CD8-positive, alpha-beta memory T cell (primary cell): ENCODE data around the gene AP2A2. TPM values are rescaled to one million over a fixed set of nuclear protein-coding genes. Genes with fewer than 3 reads are reported as not detected.

Source experiments
- CTCF ChIA-PET: fragments of 350-600 bp; sonication (Branson Sonifier 250); formaldehyde crosslinking; loops from one replicate; lab custom pipeline; 2021; ENCODE audit warnings: antibody characterized with exemption; lab: Charles Lee
- POLR2A ChIA-PET: fragments of 350-600 bp; sonication (Branson Sonifier 250); formaldehyde crosslinking; loops from one replicate; lab custom pipeline; 2021; ENCODE audit warnings: antibody characterized with exemption; lab: Charles Lee
- DNase-seq, 5 donors: peaks; one replicate each; pipeline versions ENCODE4 v3.0.0 to v3.0.0-alpha.2; 2020 to 2022; ENCODE audit warnings: mixed read lengths in 1 of 5
- H3K27ac ChIP-seq: one replicate; pipeline ENCODE4 v1.7.0; 2013; ENCODE audit warnings: low read depth, mild to moderate bottlenecking, low read length, moderate library complexity
- H3K27me3 ChIP-seq: 2 replicates; pipeline ENCODE4 v1.7.0; 2013; ENCODE audit warnings: low read length, mild to moderate bottlenecking; ENCODE audit not compliant: insufficient read depth, poor library complexity, severe bottlenecking
- H3K36me3 ChIP-seq: 2 replicates; pipeline ENCODE4 v1.7.0; 2013; ENCODE audit warnings: mild to moderate bottlenecking, low read length, moderate library complexity; ENCODE audit not compliant: insufficient read depth
- H3K4me1 ChIP-seq: 2 replicates; pipeline ENCODE4 v1.7.0; 2013; ENCODE audit warnings: mild to moderate bottlenecking, low read length, moderate library complexity; ENCODE audit not compliant: insufficient read depth
- H3K4me3 ChIP-seq: 2 replicates; pipeline ENCODE4 v1.7.0; 2013; ENCODE audit warnings: mild to moderate bottlenecking, low read length
- H3K9me3 ChIP-seq: 2 replicates; pipeline ENCODE4 v1.7.0; 2013; ENCODE audit warnings: mild to moderate bottlenecking, low read length
- H3K27ac Mint-ChIP-seq, 8 donors: one replicate each; pipeline ENCODE4 v1.8.0; 2020 to 2021; ENCODE audit warnings: mixed read lengths in 8 of 8, mild to moderate bottlenecking in 6 of 8, inconsistent platforms in 3 of 8, moderate library complexity in 3 of 8
- H3K27me3 Mint-ChIP-seq, 2 donors: one replicate each; pipeline ENCODE4 v1.8.0; 2020 to 2021; ENCODE audit warnings: mixed read lengths in 2 of 2, mild to moderate bottlenecking in 1 of 2, moderate library complexity in 1 of 2
- H3K36me3 Mint-ChIP-seq, 3 donors: one replicate each; pipeline ENCODE4 v1.8.0; 2020 to 2021; ENCODE audit warnings: mixed read lengths in 3 of 3, inconsistent platforms in 1 of 3, mild to moderate bottlenecking in 1 of 3
- H3K4me1 Mint-ChIP-seq, 3 donors: one replicate each; pipeline ENCODE4 v1.8.0; 2020 to 2021; ENCODE audit warnings: mixed read lengths in 3 of 3, inconsistent platforms in 1 of 3, mild to moderate bottlenecking in 1 of 3
- H3K4me3 Mint-ChIP-seq, 7 donors: one replicate each; pipeline ENCODE4 v1.8.0; 2020 to 2021; ENCODE audit warnings: mixed read lengths in 7 of 7, mild to moderate bottlenecking in 6 of 7, moderate library complexity in 4 of 7, inconsistent platforms in 2 of 7
- H3K9me3 Mint-ChIP-seq, 5 donors: one replicate each; pipeline ENCODE4 v1.8.0; 2020 to 2022; ENCODE audit warnings: mixed read lengths in 5 of 5, mild to moderate bottlenecking in 3 of 5, moderate library complexity in 2 of 5, inconsistent platforms in 1 of 5
- polyA plus RNA-seq: library from polyadenylated mRNA; unstranded; fragments of 300-500 nt; fragmentation: Illumina TruSeq; gene quantifications from one replicate; pipeline ENCODE4 v1.2.3, GENCODE V29; 2021
- total RNA-seq, 2 experiments: library from RNA; stranded (reverse); gene quantifications; one replicate each; pipeline ENCODE4 v1.2.3, GENCODE V29; 2021

AP2A2 gene
- total and polyA plus RNA-seq, 3 experiments from 2014 or later: 13.9 to 42.8 (median 38.8) TPM

GRCh38 chr11:1030086-1030485, 104.4 kb downstream of the AP2A2 start:
- Mint-ChIP-seq H3K27ac (no peak overlapping the region), H3K9me3 (no peaks in the 10 kb centered on the region), H3K4me1 (no peaks in the 10 kb centered on the region), H3K27me3 (no peaks in the 10 kb centered on the region), H3K36me3 (no peaks in the 10 kb centered on the region), H3K4me3 (no peak overlapping the region)
- Histone ChIP-seq H3K27me3 (no peaks in the 10 kb centered on the region), H3K27ac (no peak overlapping the region), H3K4me3 (no peak overlapping the region), H3K9me3 (no peaks in the 10 kb centered on the region), H3K36me3 (no peaks in the 10 kb centered on the region), H3K4me1 (no peaks in the 10 kb centered on the region)
- DNase-seq: no peak
- CTCF ChIA-PET: no interaction called here
- POLR2A ChIA-PET: no interaction called here

- DNase-seq: no peak
- H3K9me3 ChIP-seq: no peaks in the 10 kb centered on the region
- Mint-ChIP-seq H3K4me3 (no peak overlapping the region), H3K27ac (no peak overlapping the region), H3K27me3 (no peaks in the 10 kb centered on the region), H3K9me3 (no peaks in the 10 kb centered on the region), H3K4me1 (no peaks in the 10 kb centered on the region), H3K36me3 (no peaks in the 10 kb centered on the region)
- H3K36me3 ChIP-seq: no peaks in the 10 kb centered on the region
- no peak overlapping the region for H3K4me3 ChIP-seq
- H3K4me1 ChIP-seq: no peaks in the 10 kb centered on the region
- ChIA-PET POLR2A (no interaction called here), CTCF (no interaction called here)
- no peaks in the 10 kb centered on the region for H3K27me3 ChIP-seq
- no peak overlapping the region for H3K27ac ChIP-seq
These were observed 104.9 kb downstream of the AP2A2 start for GRCh38 chr11:1030556-1030955.

GRCh38 chr11:1031121-1031899, 105.6 kb downstream of the AP2A2 start:
- DNase-seq: no peak
- Histone ChIP-seq H3K4me3 (no peak overlapping the region), H3K4me1 (no peaks in the 10 kb centered on the region), H3K27me3 (no peaks in the 10 kb centered on the region), H3K36me3 (no peaks in the 10 kb centered on the region), H3K27ac (no peak overlapping the region), H3K9me3 (no peaks in the 10 kb centered on the region)
- H3K27ac Mint-ChIP-seq: no peak overlapping the region
- H3K4me3 Mint-ChIP-seq: no peak overlapping the region
- ChIA-PET POLR2A (no interaction called here), CTCF (interaction anchor here (0.5 kb wide), 1 partner anchor 49 kb away, joined by 4 read pairs; no protein-coding TSS in a partner anchor)
- no peaks in the 10 kb centered on the region for H3K36me3 Mint-ChIP-seq
- no peaks in the 10 kb centered on the region for H3K27me3 Mint-ChIP-seq
- no peaks in the 10 kb centered on the region for H3K9me3 Mint-ChIP-seq
- no peaks in the 10 kb centered on the region for H3K4me1 Mint-ChIP-seq

- Histone ChIP-seq H3K36me3 (no peaks in the 10 kb centered on the region), H3K4me1 (no peaks in the 10 kb centered on the region), H3K27me3 (no peaks in the 10 kb centered on the region), H3K27ac (no peak overlapping the region), H3K9me3 (no peaks in the 10 kb centered on the region), H3K4me3 (no peak overlapping the region)
- no peak for DNase-seq
- ChIA-PET POLR2A (no interaction called here), CTCF (interaction anchor here (0.5 kb wide), 1 partner anchor 50 kb away, joined by 4 read pairs; no protein-coding TSS in a partner anchor)
- Mint-ChIP-seq H3K4me1 (no peaks in the 10 kb centered on the region), H3K4me3 (no peak overlapping the region), H3K27ac (peak overlapping the region in 3 of 8 donors; percentile 11 to 71 (median 27)), H3K27me3 (no peaks in the 10 kb centered on the region), H3K36me3 (no peaks in the 10 kb centered on the region), H3K9me3 (no peaks in the 10 kb centered on the region)
These were observed 106.7 kb downstream of the AP2A2 start for GRCh38 chr11:1032310-1032891.

GRCh38 chr11:1033016-1033798, 107.5 kb downstream of the AP2A2 start:
- Histone ChIP-seq H3K27me3 (no peaks in the 10 kb centered on the region), H3K4me3 (no peak overlapping the region), H3K4me1 (no peaks in the 10 kb centered on the region), H3K9me3 (no peaks in the 10 kb centered on the region), H3K27ac (no peak overlapping the region), H3K36me3 (no peaks in the 10 kb centered on the region)
- H3K27me3 Mint-ChIP-seq: no peaks in the 10 kb centered on the region
- no peak overlapping the region for H3K27ac Mint-ChIP-seq
- no peak for DNase-seq
- ChIA-PET CTCF (no interaction called here), POLR2A (no interaction called here)
- no peaks in the 10 kb centered on the region for H3K9me3 Mint-ChIP-seq
- no peaks in the 10 kb centered on the region for H3K4me1 Mint-ChIP-seq
- no peak overlapping the region for H3K4me3 Mint-ChIP-seq
- H3K36me3 Mint-ChIP-seq: no peaks in the 10 kb centered on the region

GRCh38 chr11:1034001-1034400, 108.3 kb downstream of the AP2A2 start:
- H3K4me1 Mint-ChIP-seq: no peaks in the 10 kb centered on the region
- Histone ChIP-seq H3K27ac (no peak overlapping the region), H3K4me3 (no peak overlapping the region), H3K36me3 (no peaks in the 10 kb centered on the region), H3K27me3 (no peaks in the 10 kb centered on the region), H3K9me3 (no peaks in the 10 kb centered on the region), H3K4me1 (no peaks in the 10 kb centered on the region)
- DNase-seq: no peak
- no peaks in the 10 kb centered on the region for H3K36me3 Mint-ChIP-seq
- H3K9me3 Mint-ChIP-seq: no peaks in the 10 kb centered on the region
- H3K4me3 Mint-ChIP-seq: no peak overlapping the region
- H3K27me3 Mint-ChIP-seq: no peaks in the 10 kb centered on the region
- CTCF ChIA-PET: no interaction called here
- POLR2A ChIA-PET: no interaction called here
- no peak overlapping the region for H3K27ac Mint-ChIP-seq

- CTCF ChIA-PET: no interaction called here
- POLR2A ChIA-PET: no interaction called here
- Mint-ChIP-seq H3K4me3 (no peak overlapping the region), H3K27ac (no peak overlapping the region), H3K9me3 (no peaks in the 10 kb centered on the region), H3K36me3 (no peaks in the 10 kb centered on the region), H3K27me3 (no peaks in the 10 kb centered on the region), H3K4me1 (no peaks in the 10 kb centered on the region)
- no peak overlapping the region for H3K27ac ChIP-seq
- H3K27me3 ChIP-seq: no peaks in the 10 kb centered on the region
- H3K4me3 ChIP-seq: no peak overlapping the region
- no peaks in the 10 kb centered on the region for H3K9me3 ChIP-seq
- H3K4me1 ChIP-seq: no peaks in the 10 kb centered on the region
- H3K36me3 ChIP-seq: no peaks in the 10 kb centered on the region
- DNase-seq: no peak
These were observed 109.0 kb downstream of the AP2A2 start for GRCh38 chr11:1034456-1035295.
